Measurements from ENCODE around the gene CABLES2.

The CABLES2 gene

DNA sequence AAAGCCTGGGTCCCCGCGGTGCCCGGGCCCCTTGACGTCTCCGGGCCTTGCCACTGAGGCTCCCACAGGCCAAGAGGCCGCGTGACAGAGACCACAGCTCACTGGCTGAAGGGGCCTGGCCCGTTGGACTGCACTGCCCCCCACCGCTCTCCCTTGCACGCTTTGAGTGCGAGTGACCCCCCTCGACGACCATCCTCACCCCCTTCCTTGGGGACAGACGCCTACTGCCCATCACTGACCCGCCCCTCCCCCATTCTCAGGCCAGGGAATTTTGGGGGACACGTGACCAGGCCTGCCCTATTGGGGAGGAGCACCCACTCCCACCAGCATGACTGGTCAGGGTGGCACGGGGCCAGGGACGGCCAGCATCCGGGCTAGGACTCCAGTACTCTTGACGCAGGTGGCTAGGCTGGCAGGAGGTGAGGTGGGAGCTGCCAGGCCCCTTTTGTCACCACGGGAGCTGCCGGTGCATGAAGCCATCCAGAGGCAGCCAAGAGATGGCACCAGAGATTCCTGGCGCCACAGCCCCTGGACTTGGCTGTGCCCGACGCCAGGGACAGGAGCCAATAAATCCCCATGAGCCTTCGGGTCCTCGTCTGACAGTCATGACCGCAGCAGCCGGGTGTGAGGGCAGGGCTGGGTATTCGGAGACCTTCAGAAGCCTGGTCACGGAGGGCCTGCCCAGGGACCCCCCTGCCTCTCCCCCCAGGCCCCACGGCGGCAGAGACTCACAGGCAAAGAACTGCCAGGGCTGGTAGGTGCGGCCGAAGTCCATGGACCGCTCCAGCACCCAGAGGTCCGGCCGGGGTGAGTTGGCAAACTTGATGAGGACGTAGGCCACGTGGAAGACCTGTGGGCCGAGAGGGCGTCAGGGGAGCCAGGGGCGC is 54.4 kb downstream of the CABLES2 start:
- in situ Hi-C loops (cut with HindIII; ENCODE audit: low sequenced_read_pairs): no loop called here

DNA sequence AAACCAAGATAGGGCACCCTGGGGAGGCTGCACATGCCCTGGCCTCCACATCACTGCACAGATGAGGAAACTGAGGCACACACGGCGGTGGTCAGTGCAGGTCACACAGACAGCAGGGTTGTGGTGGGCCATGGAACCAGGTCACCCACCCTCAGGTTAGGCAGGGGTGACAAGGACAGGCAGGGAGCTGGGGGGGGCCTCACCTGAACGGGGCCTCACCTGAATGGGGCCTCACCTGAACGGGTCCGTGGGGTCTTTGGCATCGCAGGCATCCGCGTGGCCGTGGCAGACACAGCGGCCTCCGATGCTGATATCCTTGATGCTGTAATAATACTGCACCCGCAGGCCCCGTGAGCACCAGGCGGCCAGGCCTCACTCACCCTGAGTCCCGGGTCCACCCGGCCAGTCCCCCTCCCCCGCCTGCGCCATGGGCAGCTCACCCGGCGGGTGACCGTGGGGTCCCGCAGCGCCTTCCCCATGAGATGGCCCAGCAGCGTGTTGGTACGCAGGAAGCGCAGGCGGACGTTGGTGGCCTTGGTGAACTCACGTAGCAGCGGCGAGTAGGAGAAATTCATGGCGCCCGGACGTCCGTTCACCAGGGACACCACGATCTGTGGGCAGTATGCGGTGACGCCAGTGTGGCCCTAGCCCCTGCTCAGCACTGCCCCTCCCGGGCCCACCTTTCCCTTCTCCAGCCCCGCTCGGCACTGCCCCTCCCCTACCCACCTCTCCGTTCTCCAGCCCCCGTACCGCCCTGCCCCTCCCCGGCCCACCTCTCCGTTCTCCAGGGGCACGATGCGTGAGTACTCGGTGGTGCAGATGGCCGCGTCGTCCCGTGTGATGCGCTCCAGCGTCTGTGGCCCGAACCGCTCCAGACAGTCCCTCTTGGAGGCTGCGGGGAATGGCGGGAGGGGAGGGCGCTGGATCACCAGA is 55.4 kb downstream of the CABLES2 start:
- in situ Hi-C loops (cut with HindIII; ENCODE audit: low sequenced_read_pairs): no loop called here

DNA sequence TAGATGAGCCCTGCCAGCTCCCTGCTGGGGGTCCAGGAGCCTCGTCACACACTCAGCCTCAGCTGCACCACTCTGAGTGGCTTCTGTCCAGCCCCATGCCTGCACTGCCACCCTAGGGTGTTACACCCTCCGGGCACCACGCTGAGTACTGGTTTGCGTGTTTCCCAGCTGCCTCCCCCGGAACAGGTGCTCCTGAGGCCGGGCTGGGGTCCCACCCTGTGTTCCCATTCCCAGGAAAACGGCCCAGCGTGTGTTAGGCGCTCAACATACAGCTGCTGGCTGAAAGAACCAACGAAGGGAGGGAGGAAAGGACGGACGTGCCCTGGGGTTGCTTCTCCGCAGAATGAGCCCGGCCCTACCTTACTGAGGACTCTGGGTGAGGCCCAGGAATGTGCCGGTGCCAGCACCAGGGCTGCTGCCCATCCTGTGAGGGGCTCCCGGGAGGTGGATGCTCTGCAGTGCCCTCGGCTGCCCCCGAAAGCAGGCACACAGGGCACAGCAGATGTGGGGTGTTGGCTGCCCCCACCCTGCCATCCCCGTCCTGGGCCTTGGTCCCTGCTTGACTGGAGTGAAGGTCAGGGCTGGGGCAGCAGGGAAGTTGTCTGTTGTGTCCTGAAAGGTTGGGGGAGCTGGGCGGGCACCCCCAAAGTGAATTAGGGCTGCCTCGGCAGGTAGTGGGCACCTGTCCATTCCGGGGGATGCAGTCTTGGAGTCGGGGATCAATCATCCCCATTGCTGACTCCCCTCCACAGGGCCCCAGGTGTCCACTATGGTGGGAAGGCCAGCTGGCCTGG is 56.3 kb downstream of the CABLES2 start:
- in situ Hi-C loops (cut with HindIII; ENCODE audit: low sequenced_read_pairs): no loop called here

DNA sequence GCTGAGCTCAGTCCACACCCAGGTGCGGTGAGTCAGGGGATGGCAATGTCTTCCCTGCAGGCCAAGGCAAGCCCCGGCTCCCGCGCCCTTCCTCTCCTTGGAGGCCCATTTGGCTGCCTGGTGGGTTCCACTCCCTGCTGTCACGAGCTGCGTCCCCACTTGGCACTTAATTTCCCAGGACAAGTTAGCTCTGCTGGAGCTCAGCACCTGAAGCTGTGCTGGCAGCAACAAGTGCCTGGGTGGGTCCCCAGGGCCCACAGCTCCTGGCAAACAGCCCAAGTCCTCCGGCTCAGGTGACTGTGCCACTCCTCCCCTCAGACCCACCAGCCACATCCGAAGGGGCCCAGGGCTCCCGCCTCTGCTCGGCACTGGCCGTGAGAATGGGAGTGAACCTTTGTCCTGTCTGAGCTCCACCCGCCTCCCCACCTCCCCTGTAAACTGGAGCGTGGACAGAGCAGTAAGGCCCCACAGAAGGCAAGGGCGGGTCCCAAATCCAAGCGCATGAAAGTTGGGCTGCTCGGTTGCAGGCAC is 56.9 kb downstream of the CABLES2 start:
- in situ Hi-C loops (cut with HindIII; ENCODE audit: low sequenced_read_pairs): no loop called here

DNA sequence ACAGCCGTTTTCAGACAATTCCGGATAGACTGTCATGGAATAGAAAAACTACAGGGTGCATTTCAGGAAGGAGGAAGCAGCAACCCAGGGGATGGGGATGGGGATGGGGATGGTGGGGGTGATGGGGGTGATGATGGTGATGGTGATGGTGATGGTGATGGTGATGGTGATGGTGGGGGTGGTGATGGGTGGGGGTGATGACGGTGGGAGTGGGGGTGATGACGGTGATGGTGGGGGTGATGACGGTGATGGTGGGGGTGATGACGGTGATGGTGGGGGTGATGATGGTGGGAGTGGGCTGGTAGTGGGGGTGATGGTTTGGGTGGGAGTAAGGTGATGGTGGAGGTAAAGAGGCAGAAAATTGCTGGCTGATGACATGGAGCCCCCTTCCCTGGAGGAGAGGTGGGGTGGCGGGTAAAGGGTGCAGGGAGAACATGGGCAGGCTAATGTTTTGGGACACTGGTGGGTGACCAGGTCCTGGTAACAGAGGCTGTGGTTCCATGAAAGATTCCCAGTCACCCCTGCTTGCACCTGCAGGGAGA is 57.5 kb downstream of the CABLES2 start:
- in situ Hi-C loops (cut with HindIII; ENCODE audit: low sequenced_read_pairs): no loop called here

DNA sequence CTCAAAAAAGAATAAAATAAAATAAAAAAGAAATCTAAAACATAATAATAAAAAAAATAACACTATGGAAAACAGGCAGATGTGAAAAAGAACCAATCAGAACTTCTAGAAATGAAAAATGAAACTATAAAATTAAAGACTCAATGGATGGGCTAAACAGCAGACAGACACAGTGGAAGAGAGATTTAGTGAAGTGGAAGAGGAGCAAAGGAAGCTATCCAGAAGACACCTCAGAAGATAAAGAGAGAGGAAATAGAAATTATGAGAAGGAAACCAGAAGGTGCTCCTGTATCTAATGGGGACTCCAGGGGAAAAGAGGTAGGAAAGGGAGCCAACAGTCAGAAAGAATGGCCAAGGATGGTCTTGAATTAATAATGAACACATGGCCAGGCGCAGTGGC is 58.5 kb downstream of the CABLES2 start:
- in situ Hi-C loops (cut with HindIII; ENCODE audit: low sequenced_read_pairs): no loop called here

DNA sequence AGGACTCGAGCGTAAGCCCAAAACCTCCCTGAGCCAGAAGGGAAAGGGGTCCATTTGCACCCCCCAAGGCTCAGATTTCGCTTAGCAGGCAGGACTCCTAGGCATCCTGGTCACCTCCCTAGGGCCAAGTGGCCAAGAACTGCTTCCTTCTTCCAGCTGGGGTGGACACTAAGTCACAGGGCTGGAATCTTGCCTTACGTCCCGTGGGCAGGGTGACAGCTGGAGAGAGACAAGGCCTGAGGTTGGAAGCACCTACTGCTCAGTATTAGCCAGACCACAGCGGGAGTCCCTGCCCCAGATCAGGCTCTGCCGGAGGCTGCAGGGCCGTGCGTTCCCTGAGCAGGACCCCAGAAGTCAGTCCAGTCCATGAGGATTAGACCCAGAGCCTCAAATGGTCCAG is 59.6 kb downstream of the CABLES2 start:
- in situ Hi-C loops (cut with HindIII; ENCODE audit: low sequenced_read_pairs): no loop called here

DNA sequence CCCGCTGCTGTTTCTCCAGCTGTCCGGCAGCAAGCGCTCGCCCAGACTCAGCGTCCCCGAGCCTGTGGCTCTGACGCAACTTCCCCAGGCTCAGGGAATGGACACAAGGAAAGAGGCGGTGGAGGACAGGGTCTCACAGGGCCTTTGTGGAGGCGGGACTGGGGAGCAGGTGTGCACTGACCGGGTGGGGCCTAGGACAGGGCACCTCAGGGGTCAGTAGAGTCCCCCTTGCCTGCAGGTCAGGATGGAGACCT is 60.0 kb downstream of the CABLES2 start:
- in situ Hi-C loops (cut with HindIII; ENCODE audit: low sequenced_read_pairs): no loop called here

DNA sequence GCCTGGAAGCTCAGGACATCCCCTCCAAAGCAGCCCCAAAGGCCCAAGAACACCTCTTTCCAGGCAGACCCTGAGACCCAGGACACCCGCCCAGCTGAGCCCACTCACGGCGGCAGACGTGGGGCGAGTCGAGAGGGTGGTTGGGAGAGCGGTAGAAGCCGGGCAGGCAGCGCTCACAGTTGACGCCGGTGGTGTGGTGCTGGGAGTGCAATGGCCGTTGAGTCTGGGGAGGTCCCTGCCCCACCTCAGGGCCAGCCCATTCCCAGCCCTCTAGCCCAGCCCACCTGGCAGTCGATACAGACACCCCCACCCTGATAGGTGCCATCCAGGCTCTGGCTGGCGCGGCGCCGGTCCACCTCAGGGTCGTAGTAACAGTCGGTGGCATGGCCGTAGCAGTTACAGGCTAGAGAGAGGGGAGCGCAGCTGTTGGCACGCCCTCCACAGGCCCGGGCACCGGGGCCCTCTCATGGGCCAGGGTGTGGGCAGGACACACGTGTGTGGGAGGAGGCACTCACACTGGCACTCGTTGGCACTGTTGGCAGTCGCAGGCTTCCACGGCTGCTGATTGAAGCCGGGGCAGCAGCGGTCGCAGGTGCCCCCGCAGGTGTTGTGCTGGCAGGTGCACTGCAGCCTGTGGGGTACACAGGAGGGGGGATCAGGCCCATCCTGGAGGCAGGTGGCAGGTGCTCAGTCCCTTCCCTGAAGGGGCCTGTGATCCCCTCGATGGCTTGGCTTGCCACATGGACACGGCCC is 60.5 kb downstream of the CABLES2 start:
- in situ Hi-C loops (cut with HindIII; ENCODE audit: low sequenced_read_pairs): no loop called here

DNA sequence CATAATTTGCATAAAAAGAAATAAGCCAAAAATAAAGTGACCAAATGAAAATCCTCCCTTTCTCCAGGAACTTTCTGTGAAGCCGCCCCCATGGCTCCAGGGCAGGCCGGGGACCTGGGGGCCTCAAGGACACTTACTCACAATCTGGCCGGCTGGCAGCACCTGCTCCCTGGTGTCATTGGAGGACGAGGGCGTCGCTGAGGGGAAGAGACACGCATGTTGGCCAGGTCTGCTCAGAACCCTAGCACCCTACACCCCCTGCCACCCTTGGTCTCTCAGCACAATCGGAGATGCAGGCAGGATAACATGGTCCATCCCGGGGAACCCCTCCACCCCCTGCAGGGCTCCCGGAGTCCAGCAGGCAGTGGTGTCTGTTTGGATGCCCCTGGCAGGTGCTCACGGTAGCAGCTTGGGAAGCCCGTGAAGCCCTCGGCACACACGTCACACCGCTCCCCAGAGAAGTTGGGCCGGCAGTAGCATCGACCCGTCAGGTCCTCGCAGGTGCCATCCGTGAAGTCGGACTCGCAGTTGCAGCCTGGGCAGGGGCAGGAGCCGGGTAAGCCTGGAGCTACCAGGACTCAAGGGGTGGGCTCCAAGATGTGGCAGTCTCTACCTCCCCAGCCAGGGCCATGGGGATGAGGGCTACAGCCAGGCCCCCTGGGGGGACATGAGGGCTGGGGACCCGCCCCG is 61.3 kb downstream of the CABLES2 start:
- in situ Hi-C loops (cut with HindIII; ENCODE audit: low sequenced_read_pairs): no loop called here

DNA sequence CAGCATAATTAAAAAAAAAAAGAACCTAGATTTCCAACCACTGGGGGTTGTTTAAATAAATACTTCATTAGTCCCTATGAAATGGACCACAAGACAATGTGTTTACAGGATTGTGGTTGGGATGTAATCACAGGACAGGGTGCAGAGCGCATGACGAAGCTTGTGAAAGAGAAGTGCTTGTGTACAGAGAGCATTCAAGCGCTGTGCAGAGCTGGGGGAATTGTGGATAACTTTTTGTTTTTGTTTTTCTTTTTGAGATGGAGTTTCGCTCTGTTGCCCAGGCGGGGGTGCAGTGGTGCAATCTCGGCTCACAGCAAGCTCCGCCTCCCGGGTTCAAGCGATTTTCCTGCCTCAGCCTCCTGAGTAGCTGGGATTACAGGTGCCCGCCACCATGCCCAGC is 62.3 kb downstream of the CABLES2 start:
- in situ Hi-C loops (cut with HindIII; ENCODE audit: low sequenced_read_pairs): no loop called here

DNA sequence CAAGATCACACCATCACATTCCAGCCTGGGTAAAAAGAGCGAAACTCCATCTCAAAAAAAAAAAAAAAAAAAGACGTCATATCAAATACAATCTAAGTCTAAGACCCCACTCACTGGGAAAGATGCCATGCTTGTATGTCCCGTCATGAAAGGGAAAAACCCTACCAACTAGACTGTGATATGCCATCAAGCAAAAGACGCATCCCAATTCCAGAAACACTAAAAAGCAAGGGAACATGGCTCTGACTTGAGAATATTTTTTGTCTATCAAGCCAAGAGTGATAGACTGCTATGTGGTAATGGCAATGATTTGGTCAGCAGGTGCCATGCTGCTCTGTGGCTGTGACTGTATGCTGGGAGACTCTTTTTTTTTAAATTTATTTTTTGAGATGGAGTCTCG is 63.0 kb downstream of the CABLES2 start:
- in situ Hi-C loops (cut with HindIII; ENCODE audit: low sequenced_read_pairs): no loop called here

DNA sequence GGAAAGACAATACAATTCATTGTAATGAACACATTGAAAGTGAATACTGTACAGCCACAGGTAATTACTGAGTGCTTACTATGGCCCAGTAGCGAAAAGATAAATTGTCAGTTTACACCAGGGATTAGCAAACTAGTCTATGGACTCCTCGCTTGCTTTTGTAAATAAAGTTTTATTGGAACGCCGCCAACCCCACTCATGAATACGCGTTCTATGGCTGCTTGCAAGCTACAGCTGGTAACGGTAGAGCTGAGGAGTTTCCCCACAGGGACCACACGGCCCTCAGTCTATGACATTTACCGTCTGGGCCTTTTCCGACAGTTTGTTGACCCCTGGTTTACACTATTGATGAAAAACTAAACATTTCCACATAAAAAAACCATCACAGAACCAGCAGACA is 64.2 kb downstream of the CABLES2 start:
- in situ Hi-C loops (cut with HindIII; ENCODE audit: low sequenced_read_pairs): no loop called here

DNA sequence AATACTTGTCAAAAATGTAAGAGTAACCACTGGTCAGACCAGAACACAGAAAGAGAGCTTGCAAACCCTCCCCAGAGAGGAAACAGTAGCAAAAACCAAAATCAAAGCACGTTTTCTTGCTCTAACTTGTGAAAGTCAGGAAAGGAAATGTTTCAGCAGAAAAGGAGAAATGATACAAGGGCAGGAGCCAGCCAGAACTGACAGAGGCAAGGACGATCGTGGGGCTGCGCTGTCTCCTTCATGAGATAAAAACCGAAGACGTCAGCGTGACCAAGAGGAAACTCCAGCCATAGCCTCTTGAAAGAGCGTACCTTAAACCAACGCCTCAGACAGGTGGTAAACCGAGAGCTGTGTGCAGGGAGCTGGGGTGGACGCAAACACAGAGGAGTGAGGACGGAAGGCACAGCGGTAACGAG is 67.4 kb downstream of the CABLES2 start:
- in situ Hi-C loops (cut with HindIII; ENCODE audit: low sequenced_read_pairs): no loop called here
